GM19455 (cell line): ENCODE measurements around the gene DPPA2.

Experiments used
- ATAC-seq: cut with Tn5 transposase; IDR thresholded peaks from one replicate; pipeline ENCODE4 v1.9.1; 2021; ENCODE audit not compliant: unreplicated experiment

DPPA2 gene

DNA sequence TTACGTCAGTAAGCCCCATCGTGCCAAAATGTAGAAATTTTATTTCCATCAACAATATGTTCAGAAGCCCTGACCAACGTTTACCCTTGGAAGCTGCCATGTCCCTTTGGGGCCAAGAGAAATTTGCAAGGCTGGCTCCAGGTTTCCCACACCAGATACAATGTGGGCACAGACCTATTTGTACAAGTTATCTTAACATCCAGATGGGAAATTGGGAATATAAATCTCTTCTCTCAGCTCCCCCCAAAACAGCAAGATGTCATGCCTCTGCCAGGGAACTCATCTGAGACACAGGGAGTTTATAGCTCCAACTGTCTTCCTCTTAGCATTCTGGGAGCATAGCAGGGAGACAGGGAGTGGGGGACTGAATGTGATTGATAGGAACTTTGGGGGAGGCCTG is 9.3 kb upstream of the DPPA2 start:
- no peak for ATAC-seq

DNA sequence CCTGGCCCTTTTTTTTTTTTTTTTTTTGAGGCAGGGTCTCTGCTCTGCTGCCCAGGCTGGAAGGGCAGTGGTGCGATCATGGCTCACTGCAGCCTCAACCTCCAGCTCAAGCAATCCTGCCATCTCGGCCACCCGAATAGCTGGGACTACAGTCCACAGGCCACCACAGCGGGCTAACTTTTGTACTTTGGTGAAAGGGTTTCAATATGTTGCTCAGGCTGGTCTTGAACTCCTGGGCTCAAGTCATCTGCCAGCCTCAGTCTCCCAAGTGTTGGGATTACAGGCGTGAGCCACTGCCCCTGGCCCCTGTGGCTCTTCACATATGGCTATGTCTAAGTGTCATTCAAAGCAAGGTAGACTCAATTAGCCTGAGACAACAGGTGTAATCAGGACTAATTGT is 8.8 kb upstream of the DPPA2 start:
- no peak for ATAC-seq

DNA sequence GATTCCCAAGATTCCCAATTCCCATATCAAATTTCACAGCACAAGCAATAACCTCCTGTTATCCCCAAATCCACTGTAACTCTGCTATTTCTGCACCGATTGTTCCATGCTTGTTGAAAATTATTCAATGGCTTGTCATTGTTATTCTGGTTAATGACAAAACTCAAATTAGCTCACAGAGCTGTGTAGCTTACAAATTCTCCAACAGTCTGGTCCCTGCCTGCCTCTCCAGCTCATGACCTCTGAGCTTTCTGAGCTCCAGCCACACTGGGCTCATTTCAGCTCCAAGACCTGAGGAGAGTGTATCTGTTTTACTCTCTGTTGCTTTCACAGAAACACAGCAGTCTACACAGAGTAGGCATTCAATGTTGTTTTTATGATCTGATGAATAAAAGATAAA is 3.3 kb downstream of the DPPA2 start:
- no peak for ATAC-seq

DNA sequence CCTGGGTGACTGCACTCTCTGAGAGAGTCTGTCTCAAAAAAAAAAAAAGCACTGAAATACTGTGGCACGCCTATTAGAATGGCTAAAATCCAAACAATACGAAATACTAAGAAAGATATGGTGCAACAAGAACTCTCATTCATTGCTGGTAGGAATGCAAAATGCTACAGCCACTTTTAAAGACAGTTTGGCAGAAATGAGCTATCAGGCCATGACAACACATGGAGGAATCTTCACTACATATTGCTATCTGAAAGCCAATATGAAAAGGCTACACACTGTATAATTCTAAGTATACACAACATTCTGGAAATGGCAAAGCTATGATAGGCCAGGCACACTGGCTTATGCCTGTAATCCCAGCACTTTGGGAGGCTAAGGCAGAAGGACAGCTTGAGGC is 18.8 kb downstream of the DPPA2 start:
- ATAC-seq, result no peak

DNA sequence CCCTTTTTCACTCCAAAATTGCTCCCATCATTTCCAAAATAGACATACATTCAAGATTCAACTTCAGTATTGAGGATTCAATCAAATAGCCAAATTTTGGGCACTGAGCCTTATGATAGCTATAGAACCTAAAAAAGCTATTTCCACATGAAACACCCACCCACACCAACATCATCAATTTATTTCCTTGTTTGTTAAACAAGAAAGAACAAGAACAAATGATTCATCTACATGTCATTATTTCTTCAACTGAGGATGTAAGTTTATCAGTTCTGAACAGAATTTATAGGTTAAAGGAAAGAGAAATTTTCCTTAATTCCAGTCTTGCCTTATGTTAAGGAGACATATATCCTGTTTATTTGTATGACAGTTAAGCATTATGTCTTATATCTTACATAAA is 32.2 kb downstream of the DPPA2 start:
- ATAC-seq, result no peak

DNA sequence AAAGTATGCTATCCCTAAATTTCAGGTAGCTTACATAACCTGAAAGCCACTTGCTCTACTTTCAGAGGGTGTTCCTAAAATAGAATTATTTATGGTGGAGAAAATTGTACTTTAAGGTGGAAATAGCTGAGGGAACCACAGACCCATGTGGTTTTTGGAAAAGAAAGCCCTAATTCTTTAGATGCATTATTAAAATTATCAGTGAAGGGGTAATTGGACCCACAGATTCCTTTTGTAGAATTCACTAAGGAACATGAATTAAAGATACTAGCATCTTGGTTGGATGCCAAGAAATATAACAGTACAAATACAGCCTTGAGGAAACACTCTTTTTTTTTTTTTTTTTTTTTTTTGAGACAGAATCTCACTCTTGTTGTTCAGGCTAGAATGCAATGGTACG is 37.8 kb downstream of the DPPA2 start:
- ATAC-seq, result no peak

DNA sequence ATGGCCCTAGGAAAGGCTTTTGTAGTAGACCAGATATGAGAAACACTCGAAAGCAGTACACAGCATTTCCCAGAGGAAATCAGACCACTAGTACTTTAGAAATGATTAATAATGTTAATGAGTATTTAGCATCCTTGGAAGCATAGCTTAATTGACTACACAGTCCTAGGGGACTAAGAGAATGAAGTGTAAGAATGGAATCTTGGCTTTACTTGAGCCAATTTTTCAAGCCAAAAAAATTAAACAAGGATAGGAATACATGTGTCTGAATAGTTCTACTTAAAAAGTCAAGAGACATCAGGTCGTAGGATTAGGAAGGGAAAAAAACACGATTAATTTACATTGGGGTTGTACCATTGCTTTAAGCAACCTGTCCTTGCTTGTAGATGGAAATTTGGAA is 38.2 kb downstream of the DPPA2 start:
- ATAC-seq, result no peak

DNA sequence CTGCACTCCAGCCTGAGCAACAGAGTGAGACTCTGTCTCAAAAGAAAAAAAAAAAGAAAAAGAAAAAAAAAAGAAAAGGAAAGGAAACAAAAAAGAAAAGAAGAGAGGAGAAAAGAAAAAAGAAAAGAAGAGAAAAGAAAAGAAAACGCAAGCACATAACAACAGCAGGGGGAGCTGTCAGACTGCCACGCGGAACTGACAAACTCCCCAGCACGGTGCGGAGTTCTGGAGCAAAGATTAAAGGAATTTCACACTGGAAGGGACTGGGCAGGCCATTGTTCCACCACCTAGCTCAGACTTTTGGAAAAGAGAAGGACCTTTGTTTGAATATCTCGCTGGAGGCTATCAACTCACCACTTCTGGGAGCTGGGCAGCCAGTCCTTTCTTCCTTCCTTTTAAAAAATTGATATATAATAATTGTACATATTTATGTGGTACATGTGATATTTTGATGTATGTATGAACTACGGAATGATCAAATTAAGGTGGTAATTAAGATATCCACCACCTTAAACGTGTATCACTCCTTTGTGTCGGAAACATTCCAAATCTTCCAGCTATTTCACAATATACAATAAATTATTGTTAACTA is 40.5 kb downstream of the DPPA2 start:
- ATAC-seq, result no peak

DNA sequence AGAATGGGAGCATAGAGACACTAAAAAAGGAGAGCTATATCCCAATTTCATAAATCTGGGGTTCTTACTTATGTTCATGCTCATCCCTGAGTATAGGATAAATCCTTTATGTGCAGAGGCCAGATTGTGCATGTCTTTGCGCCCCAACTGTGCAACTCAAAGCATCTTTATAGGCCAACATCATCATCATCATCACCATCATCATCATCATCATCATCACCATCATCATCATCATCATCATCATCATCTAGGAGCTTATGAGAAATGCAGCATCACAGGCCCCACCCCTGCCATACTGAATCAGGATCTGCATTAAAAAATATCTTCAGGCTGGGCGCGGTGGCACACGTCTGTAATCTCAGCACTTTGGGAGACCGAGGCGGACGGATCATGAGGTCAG is 45.5 kb downstream of the DPPA2 start:
- no peak for ATAC-seq

DNA sequence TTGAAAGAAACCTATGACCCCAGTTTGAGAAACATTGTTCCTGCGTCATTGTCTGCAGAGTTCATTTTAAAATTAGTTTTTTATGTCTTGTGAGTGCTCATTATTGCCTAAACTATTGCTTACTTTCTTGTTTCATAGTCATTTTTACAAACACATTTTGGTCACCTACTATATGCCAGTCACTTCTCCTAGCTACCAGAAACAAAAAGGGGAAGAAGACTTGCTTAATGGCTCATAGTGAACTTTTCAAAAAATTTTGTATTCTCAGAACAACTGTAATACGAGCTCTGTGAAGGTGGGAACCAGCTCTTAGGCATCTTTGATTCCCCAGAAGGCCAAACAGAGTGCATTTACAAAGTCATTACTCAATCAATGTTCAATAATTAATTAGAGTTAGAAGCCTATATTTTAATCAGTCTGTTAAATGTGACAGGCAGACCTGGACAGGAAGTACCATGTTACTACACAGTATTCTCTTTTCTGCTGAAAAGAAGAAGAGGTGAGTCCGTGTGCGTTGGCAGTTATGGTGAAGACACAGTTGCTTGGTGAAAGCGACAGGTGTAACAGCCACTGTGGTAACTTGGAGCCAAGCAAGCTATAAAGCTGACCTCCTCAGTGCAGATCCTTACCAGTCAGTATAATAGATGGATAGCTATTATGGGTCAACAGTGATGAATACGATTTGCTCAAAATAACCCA is 46.6 kb downstream of the DPPA2 start:
- no peak for ATAC-seq

DNA sequence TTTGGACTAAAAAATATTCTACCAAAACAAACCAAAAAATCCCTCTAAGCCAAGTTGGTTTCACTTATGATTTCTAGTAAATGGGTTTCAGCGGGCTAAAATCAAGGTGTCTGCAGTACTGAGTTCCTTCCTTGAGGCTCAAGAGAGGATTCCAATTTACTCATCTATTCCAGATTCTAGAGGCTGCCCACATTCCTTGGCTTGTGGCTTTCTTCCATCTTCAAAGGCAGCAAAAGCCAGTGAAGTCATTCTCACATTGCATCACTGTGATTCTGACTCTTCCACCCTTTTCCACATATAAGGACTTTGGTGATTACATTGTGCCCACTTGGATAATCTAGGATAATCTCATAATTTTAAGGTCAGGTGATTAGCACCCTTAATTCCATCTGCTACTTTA is 48.1 kb downstream of the DPPA2 start:
- ATAC-seq, result no peak

DNA sequence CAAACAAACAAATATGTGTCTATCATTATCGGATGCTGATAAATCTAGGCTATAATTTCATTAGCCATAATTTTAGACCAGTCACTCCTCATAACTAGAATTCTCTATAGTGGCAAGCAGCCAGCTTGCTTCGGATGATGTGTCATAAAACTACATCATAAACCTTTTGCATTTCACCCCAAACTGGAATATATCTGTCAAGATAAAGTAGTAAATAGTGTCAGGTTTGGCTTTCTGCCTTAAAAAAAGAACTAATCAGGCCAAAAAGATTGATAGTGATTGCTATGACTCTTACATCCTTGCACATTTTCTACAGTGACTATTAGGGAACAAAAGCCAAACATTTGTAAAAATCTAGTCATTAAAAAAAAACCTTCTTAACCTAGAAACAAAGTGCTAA is 51.0 kb downstream of the DPPA2 start:
- ATAC-seq, result no peak

DNA sequence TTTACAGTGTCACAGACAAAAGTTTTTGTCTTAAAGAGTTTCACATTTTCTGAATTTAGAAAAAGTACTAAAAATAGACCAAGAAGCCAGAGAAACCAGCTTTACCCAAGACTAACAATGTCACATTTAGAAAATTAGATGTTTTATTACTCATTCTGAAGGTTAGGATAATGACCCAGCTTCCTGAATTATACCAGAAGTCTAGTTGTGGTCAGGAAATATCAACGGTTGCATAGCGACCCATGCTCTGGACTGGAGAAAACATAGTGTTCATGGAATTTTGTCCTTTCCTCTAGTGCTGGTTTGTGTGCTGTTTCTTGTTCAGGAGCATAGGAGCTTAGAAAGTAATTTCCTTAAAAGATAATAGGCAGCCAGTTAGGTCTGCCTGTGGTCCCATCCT is 59.0 kb downstream of the DPPA2 start:
- ATAC-seq, result no peak

DNA sequence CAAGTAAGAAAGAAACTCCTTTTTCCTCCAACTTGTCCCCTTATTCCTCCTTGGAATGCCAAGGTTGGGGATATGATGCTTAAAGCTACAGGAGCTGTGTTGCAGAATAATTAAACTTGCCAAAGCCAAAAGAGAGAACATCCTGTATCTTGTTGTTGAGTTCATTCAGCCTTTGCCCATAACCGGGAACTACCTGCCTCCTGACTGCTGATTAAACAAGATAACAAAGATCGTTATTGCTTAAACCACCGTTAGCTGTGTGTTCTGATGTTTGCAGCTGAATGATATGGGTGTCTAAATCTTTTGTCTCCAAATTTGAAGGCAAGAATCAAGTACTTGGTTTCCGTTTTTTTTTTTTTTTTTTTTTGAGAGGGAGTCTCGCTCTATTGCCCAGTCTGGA is 61.5 kb downstream of the DPPA2 start:
- no peak for ATAC-seq

DNA sequence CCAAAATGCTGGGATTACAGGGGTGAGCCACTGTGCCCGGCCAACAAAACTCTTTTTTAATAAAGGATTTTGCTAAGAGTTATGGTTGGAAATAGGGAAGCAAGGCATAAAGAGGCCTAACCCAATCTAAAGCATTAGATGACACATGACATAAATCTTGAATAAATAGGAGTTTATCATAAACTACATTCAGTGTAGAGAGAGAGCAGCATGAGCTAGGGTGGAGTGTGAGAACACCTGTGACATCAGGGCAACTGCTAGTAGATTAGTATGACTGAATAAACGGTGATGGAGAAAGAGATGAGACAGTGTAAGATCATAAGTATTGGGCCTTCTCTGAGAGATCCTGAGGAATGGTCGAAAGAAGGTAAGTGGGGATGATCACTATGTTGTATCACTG is 63.7 kb downstream of the DPPA2 start:
- no peak for ATAC-seq
